ENCODE data around the gene FFAR3. TPM values are rescaled to one million over a fixed set of nuclear protein-coding genes. Genes with fewer than 3 reads are reported as not detected.

FFAR3 gene
- polyA plus RNA-seq, 2 of the 4 experiments (the other 2 are of a cell fraction) = not detected

DNA sequence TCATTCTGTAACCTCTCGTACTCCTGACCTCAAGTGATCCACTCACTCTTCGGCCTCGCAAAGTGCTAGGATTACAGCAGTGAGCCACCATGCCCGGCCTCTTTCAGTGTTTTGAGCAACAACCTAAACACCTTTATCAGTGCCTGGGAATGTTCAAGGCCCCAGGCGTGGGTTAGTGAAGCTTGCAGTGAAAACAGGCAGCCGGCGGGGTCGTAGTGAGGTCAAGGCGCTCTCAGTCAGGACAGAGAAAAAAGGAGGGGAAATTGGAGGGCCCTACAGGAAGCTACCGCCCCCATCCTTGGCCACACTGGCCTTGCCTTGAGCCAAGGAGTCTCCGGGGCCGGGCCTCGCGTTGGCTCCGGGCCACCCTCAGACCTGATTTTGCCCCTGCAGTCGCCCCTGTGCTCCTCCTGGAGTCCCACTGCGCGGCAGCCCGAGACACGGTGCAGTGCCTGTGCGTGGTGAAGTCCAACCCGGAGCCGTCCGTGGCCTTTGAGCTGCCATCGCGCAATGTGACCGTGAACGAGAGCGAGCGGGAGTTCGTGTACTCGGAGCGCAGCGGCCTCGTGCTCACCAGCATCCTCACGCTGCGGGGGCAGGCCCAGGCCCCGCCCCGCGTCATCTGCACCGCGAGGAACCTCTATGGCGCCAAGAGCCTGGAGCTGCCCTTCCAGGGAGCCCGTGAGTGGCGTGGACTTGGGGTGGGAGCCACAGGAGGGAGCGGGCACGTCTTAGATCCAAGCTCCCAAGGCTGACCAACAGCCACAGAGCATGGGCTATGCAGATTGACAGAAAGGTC is 48.6 kb upstream of the FFAR3 start:
- H3K4me1 ChIP-seq = peaks cover 2% of the 10 kb centered on the region; the same call in 1 of the 3 replicates
- ChIA-PET POLR2A (no interaction called here), CTCF (interaction anchor here (1.0 to 4.1 kb wide), 3 partner anchors 16 to 43 kb away, joined by 3 to 19 read pairs (median 4); no protein-coding TSS in a partner anchor)
- H3K4me3 ChIP-seq = no peak overlapping the region
- WGBS (ENCODE audit: missing lambda C conversion rate) = 82% methylated on average over 47 of the region's 47 CpGs
- H3K9me3 ChIP-seq = no peaks in the 10 kb centered on the region
- ATAC-seq = no peak
- no peak for FAIRE-seq
- no peak overlapping the region for H3K27ac ChIP-seq
- no peak overlapping the region for H3K4me2 ChIP-seq
- DNase-seq (ENCODE audit: low read depth in 1 of 2, low spot score in 1 of 2) = no peak
- TF ChIP-seq SREBF2 (IDR thresholded peaks at IDR 0.05) (no peak), POLR2A (IDR thresholded peaks at IDR 0.05; ENCODE audit: low read length) (0 out of 2 replicates have a peak, but pooled peaks have one; percentile 5)

DNA sequence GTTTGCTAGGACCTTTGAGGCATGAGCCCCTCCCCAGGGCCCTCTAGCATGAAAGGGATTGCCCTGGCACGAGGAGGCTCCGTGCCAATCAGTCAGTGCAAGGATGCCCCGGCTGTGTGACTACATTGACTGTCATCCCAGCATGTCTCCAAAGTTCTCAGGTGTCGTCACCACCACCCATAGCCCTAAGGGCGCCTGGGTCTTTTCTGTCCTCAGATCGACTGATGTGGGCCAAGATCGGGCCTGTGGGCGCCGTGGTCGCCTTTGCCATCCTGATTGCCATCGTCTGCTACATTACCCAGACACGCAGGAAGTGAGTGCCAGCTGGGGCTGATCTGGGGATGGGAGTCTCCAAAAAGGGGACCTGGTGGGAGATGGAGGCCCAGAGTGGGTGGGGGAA is 47.9 kb upstream of the FFAR3 start:
- H3K9me3 ChIP-seq = no peaks in the 10 kb centered on the region
- H3K27ac ChIP-seq = no peak overlapping the region
- FAIRE-seq = no peak
- TF ChIP-seq, protein P1, sequence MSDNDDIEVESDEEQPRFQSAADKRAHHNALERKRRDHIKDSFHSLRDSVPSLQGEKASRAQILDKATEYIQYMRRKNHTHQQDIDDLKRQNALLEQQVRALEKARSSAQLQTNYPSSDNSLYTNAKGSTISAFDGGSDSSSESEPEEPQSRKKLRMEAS (IDR thresholded peaks at IDR 0.05) = no peak
- TF ChIP-seq MAFK (IDR thresholded peaks at IDR 0.05; ENCODE audit: partially characterized antibody) (no peak), HDAC2 (IDR thresholded peaks at IDR 0.05) (no peak), MYC (IDR thresholded peaks at IDR 0.05; ENCODE audit: borderline replicate concordance, low read length) (no peak), MAZ (IDR thresholded peaks at IDR 0.05; ENCODE audit: borderline replicate concordance, low read depth, low read length) (no peak), FOSB (CRISPR knock-in tag; IDR thresholded peaks at IDR 0.05) (no peak), JUN (IDR thresholded peaks at IDR 0.05) (no peak), ZFP36 (IDR thresholded peaks at IDR 0.05; ENCODE audit: borderline replicate concordance, partially characterized antibody) (no peak), HEYL (CRISPR knock-in tag; IDR thresholded peaks at IDR 0.05) (no peak), RFX5 (IDR thresholded peaks at IDR 0.05) (no peak), EHMT2 (IDR thresholded peaks at IDR 0.05; ENCODE audit: low read depth) (no peak)
- TF ChIP-seq, protein P2, sequence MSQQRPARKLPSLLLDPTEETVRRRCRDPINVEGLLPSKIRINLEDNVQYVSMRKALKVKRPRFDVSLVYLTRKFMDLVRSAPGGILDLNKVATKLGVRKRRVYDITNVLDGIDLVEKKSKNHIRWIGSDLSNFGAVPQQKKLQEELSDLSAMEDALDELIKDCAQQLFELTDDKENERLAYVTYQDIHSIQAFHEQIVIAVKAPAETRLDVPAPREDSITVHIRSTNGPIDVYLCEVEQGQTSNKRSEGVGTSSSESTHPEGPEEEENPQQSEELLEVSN (IDR thresholded peaks at IDR 0.05; ENCODE audit: borderline replicate concordance, low read depth) = no peak
- TF ChIP-seq, protein P3, sequence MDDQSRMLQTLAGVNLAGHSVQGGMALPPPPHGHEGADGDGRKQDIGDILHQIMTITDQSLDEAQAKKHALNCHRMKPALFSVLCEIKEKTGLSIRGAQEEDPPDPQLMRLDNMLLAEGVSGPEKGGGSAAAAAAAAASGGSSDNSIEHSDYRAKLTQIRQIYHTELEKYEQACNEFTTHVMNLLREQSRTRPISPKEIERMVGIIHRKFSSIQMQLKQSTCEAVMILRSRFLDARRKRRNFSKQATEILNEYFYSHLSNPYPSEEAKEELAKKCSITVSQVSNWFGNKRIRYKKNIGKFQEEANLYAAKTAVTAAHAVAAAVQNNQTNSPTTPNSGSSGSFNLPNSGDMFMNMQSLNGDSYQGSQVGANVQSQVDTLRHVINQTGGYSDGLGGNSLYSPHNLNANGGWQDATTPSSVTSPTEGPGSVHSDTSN (IDR thresholded peaks at IDR 0.05) = no peak
- TF ChIP-seq, protein P4, sequence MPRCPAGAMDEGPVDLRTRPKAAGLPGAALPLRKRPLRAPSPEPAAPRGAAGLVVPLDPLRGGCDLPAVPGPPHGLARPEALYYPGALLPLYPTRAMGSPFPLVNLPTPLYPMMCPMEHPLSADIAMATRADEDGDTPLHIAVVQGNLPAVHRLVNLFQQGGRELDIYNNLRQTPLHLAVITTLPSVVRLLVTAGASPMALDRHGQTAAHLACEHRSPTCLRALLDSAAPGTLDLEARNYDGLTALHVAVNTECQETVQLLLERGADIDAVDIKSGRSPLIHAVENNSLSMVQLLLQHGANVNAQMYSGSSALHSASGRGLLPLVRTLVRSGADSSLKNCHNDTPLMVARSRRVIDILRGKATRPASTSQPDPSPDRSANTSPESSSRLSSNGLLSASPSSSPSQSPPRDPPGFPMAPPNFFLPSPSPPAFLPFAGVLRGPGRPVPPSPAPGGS (IDR thresholded peaks at IDR 0.05) = no peak
- H3K4me1 ChIP-seq = peaks cover 2% of the 10 kb centered on the region; the same call in 1 of the 3 replicates
- ChIA-PET CTCF (interaction anchor here (1.0 to 4.1 kb wide), 3 partner anchors 25 to 185 kb away, joined by 3 to 19 read pairs (median 9); no protein-coding TSS in a partner anchor), POLR2A (no interaction called here)
- no peak for ATAC-seq
- 82% methylated on average over 12 of the region's 12 CpGs for WGBS (ENCODE audit: missing lambda C conversion rate)
- no peak overlapping the region for H3K4me2 ChIP-seq
- no peak overlapping the region for H3K4me3 ChIP-seq
- no peak for DNase-seq (ENCODE audit: low read depth in 1 of 2, low spot score in 1 of 2)

DNA sequence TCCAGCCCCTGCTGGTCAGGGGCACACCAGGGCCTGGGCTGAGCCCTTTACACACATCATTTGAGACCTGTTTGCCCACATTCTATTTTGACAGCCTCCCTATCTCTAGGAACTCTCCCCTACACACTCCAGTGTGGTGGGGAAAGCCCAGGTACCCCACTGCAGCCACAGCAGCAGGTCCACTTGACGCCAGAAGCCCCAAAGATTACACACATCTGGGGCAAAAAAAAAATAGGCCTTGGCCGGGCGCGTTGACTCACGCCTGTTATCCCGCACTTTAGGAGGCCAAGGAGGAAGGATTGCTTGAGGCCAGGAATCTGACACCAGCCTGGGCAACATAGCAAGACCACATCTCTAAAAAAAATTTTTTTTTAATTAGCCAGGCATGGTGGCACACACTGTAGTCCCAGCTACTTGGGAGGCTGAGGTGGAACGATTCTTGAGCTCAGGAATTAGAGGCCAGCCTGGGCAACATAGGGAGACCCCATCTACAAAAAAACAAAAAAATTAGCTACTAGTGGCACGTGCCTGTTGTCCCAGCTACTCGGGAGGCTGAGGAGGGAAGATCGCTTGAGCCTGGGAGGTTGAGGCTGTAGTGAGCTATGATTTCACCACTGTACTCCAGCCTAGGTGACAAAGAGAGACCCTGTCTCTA is 47.3 kb upstream of the FFAR3 start:
- no peak for FAIRE-seq
- H3K4me2 ChIP-seq = no peak overlapping the region
- TF ChIP-seq SREBF2 (IDR thresholded peaks at IDR 0.05) (no peak), ZSCAN20 (CRISPR knock-in tag; IDR thresholded peaks at IDR 0.05) (no peak), EHF (CRISPR knock-in tag; IDR thresholded peaks at IDR 0.05) (no peak), POLR2AphosphoS2 (conservative IDR thresholded peaks at IDR 0.05; ENCODE audit: low read length) (no peak), JUN (IDR thresholded peaks at IDR 0.05) (no peak), FOSB (CRISPR knock-in tag; IDR thresholded peaks at IDR 0.05) (no peak), KDM1A (IDR thresholded peaks at IDR 0.05; ENCODE audit: low read depth) (no peak), HOXA7 (CRISPR knock-in tag; IDR thresholded peaks at IDR 0.05) (no peak), JUNB (IDR thresholded peaks at IDR 0.05) (no peak), TFCP2L1 (CRISPR knock-in tag; IDR thresholded peaks at IDR 0.05) (no peak), MAZ (IDR thresholded peaks at IDR 0.05; ENCODE audit: borderline replicate concordance, low read depth, low read length) (no peak), HDAC2 (IDR thresholded peaks at IDR 0.05) (no peak), CBX8 (IDR thresholded peaks at IDR 0.05) (no peak), GATA3 (IDR thresholded peaks at IDR 0.05; ENCODE audit: borderline replicate concordance) (no peak)
- TF ChIP-seq, protein P2 (IDR thresholded peaks at IDR 0.05; ENCODE audit: borderline replicate concordance, low read depth) = no peak
- ChIA-PET CTCF (interaction anchor here (0.8 to 4.1 kb wide), 4 partner anchors 26 to 184 kb away, joined by 3 to 19 read pairs (median 6); no protein-coding TSS in a partner anchor), POLR2A (interaction anchor here (0.6 kb wide), 1 partner anchor 109 kb away, joined by 7 read pairs; no protein-coding TSS in a partner anchor)
- DNase-seq (ENCODE audit: low read depth in 1 of 2, low spot score in 1 of 2) = no peak
- 79% methylated on average over 10 of the region's 10 CpGs for WGBS (ENCODE audit: missing lambda C conversion rate)
- no peak overlapping the region for H3K4me3 ChIP-seq
- peak in 1 of 2 experiments; percentile 18; a peak in 2 of 6 replicates for ATAC-seq
- H3K27ac ChIP-seq = no peak overlapping the region
- H3K9me3 ChIP-seq = no peaks in the 10 kb centered on the region
- H3K4me1 ChIP-seq = no peaks in the 10 kb centered on the region; the same call in 2 of the 3 replicates

Measured in A549 (cell line).